Esophagus squamous epithelium (tissue), 4 donors: Measurements from ENCODE around the gene CCT8.

Experiments used
- CTCF ChIP-seq, 6 experiments: fragments of 450-650 bp in 4 of 6; fragments of 200-600 bp in 2 of 6; sonication (generic) in 2 of 6; IDR thresholded peaks; one replicate each; pipeline ENCODE4 v1.5.1; 2016 to 2019; ENCODE audit warnings: antibody characterized with exemption in 6 of 6, mild to moderate bottlenecking in 4 of 6, moderate library complexity in 4 of 6
- POLR2A ChIP-seq, 4 donors: fragments of 450-650 bp; IDR thresholded peaks; one replicate each; pipeline ENCODE4 v1.6.1; 2017; ENCODE audit warnings: antibody characterized with exemption in 4 of 4, mild to moderate bottlenecking in 4 of 4, moderate library complexity in 3 of 4

- no peak for TF ChIP-seq POLR2A (IDR thresholded peaks at IDR 0.05)
- no peak for TF ChIP-seq CTCF (IDR thresholded peaks at IDR 0.05)
Observed at GRCh38 chr21:29017639-29018237, 55.7 kb downstream of the CCT8 start.
